ACHN (cell line): ENCODE results near the gene BRWD1.

Experiments used
- DNase-seq: peaks from one replicate; pipeline ENCODE4 v3.0.0-alpha.2; 2015
- in situ Hi-C: cut with HindIII; loops from 2 replicates; pipeline ENCODE4 v1.10.0; 2017; ENCODE audit warnings: low sequenced_read_pairs, low pct_ligation_motif_present, low pct_unique_long_range_greater_than_20kb

The BRWD1 gene

GRCh38 chr21:39313571-39314142 lies at the start of gene BRWD1:
BRWD1 (minus strand) TSS chr21:39313632; CDS start chr21:39313491, 141 bp downstream.
- peak; percentile 77 for DNase-seq
- in situ Hi-C loops = no loop called here

- in situ Hi-C loops = no loop called here
- DNase-seq = no peak
Measured at GRCh38 chr21:39362733-39363132, 49.3 kb upstream of the BRWD1 start.

GRCh38 chr21:39359382-39359781 lies 46.0 kb upstream of the BRWD1 start:
- no peak for DNase-seq
- in situ Hi-C loops = no loop called here

- no peak for DNase-seq
- in situ Hi-C loops = no loop called here
Measured at GRCh38 chr21:39353295-39353694, 39.9 kb upstream of the BRWD1 start.

GRCh38 chr21:39350094-39351005 lies 36.9 kb upstream of the BRWD1 start:
- in situ Hi-C loops = no loop called here
- DNase-seq = no peak

- in situ Hi-C loops = no loop called here
- DNase-seq = peak; percentile 94
Measured at GRCh38 chr21:39349211-39350093, 36.0 kb upstream of the BRWD1 start.

GRCh38 chr21:39348355-39349210 lies 35.2 kb upstream of the BRWD1 start, which contains the start of gene HMGN1:
HMGN1 (minus strand) TSS chr21:39349088; CDS start chr21:39348917, 171 bp downstream.
- peak; percentile 66 for DNase-seq
- in situ Hi-C loops = no loop called here

GRCh38 chr21:39348040-39348354 lies 34.6 kb upstream of the BRWD1 start:
- DNase-seq = no peak
- in situ Hi-C loops = no loop called here

- no peak for DNase-seq
- in situ Hi-C loops = no loop called here
Measured at GRCh38 chr21:39347537-39347936, 34.1 kb upstream of the BRWD1 start.

- in situ Hi-C loops = no loop called here
- DNase-seq = no peak
Measured at GRCh38 chr21:39346671-39347331, 33.4 kb upstream of the BRWD1 start.

GRCh38 chr21:39346206-39346605 lies 32.8 kb upstream of the BRWD1 start:
- in situ Hi-C loops = no loop called here
- no peak for DNase-seq

GRCh38 chr21:39345440-39345839 lies 32.0 kb upstream of the BRWD1 start:
- DNase-seq = no peak
- in situ Hi-C loops = no loop called here

- in situ Hi-C loops = no loop called here
Measured at GRCh38 chr21:39344848-39345247, 31.4 kb upstream of the BRWD1 start.

GRCh38 chr21:39341249-39341923 lies 28.0 kb upstream of the BRWD1 start:
- in situ Hi-C loops = no loop called here
- no peak for DNase-seq

More at GRCh38 chr21:39344848-39345247, 31.4 kb upstream of the BRWD1 start:
- no peak for DNase-seq

- DNase-seq = no peak
- in situ Hi-C loops = no loop called here
Measured at GRCh38 chr21:39340687-39341086, 27.3 kb upstream of the BRWD1 start.

- DNase-seq = no peak
- in situ Hi-C loops = no loop called here
Measured at GRCh38 chr21:39339231-39339630, 25.8 kb upstream of the BRWD1 start.

- in situ Hi-C loops = no loop called here
- no peak for DNase-seq
Measured at GRCh38 chr21:39336457-39337008, 23.1 kb upstream of the BRWD1 start.
